HEK293T (cell line): ENCODE measurements around the gene VMP1.

Source experiments
- CTCF ChIA-PET: fragments of 350-600 bp; formaldehyde crosslinking; extraction: SDS; loops from one replicate; lab custom pipeline; 2021; ENCODE audit warnings: antibody characterized with exemption, inconsistent platforms; lab: Yijun Ruan, JAX
- POLR2A ChIA-PET: fragments of 350-600 bp; formaldehyde crosslinking; extraction: SDS; loops from one replicate; lab custom pipeline; 2020; ENCODE audit warnings: antibody characterized with exemption, inconsistent platforms; lab: Yijun Ruan, JAX
- DNase-seq: peaks from one replicate; pipeline ENCODE4 v3.0.0; 2012; ENCODE audit warnings: mixed read lengths; ENCODE audit errors: extremely low spot score
- ARNT ChIP-seq: fragments of 450-650 bp; IDR thresholded peaks from 2 replicates; pipeline ENCODE4 v1.6.1; 2017; ENCODE audit warnings: mild to moderate bottlenecking
- BHLHE40 ChIP-seq: fragments of 450-650 bp; IDR thresholded peaks from 2 replicates; pipeline ENCODE4 v1.6.1; 2016; ENCODE audit warnings: mild to moderate bottlenecking, moderate library complexity, borderline replicate concordance
- CTBP1 ChIP-seq: fragments of 450-650 bp; IDR thresholded peaks from 2 replicates; pipeline ENCODE4 v1.6.1; 2016; ENCODE audit warnings: borderline replicate concordance
- ELF4 ChIP-seq: fragments of 450-650 bp; IDR thresholded peaks from 2 replicates; pipeline ENCODE4 v1.6.1; 2017; ENCODE audit warnings: antibody characterized with exemption
- FOXA1 ChIP-seq: fragments of 450-650 bp; IDR thresholded peaks from 2 replicates; pipeline ENCODE4 v1.6.1; 2016; ENCODE audit warnings: mild to moderate bottlenecking
- FOXK2 ChIP-seq: fragments of 450-650 bp; IDR thresholded peaks from 2 replicates; pipeline ENCODE4 v1.6.1; 2016; ENCODE audit warnings: mild to moderate bottlenecking
- FOXM1 ChIP-seq: fragments of 450-650 bp; IDR thresholded peaks from 2 replicates; pipeline ENCODE4 v1.6.1; 2017; ENCODE audit warnings: mild to moderate bottlenecking, borderline replicate concordance
- HDGF ChIP-seq: fragments of 450-650 bp; IDR thresholded peaks from 2 replicates; pipeline ENCODE4 v1.6.1; 2017; ENCODE audit warnings: antibody characterized with exemption, borderline replicate concordance
- L3MBTL2 ChIP-seq: fragments of 450-650 bp; conservative IDR thresholded peaks from 2 replicates; pipeline ENCODE4 v1.6.1; 2016; ENCODE audit warnings: mild to moderate bottlenecking
- LEF1 ChIP-seq: fragments of 450-650 bp; IDR thresholded peaks from 2 replicates; pipeline ENCODE4 v1.6.1; 2017; ENCODE audit warnings: mild to moderate bottlenecking, borderline replicate concordance
- NFRKB ChIP-seq: fragments of 450-650 bp; IDR thresholded peaks from 2 replicates; pipeline ENCODE4 v1.6.1; 2016; ENCODE audit warnings: mild to moderate bottlenecking, moderate library complexity
- SP1 ChIP-seq: fragments of 450-650 bp; IDR thresholded peaks from 2 replicates; pipeline ENCODE4 v1.6.1; 2017
- SUZ12 ChIP-seq: fragments of 450-650 bp; IDR thresholded peaks from 2 replicates; pipeline ENCODE4 v1.6.1; 2016; ENCODE audit warnings: mild to moderate bottlenecking
- TARDBP ChIP-seq: fragments of 450-650 bp; IDR thresholded peaks from 2 replicates; pipeline ENCODE4 v1.6.1; 2016
- ZNF384 ChIP-seq: fragments of 450-650 bp; IDR thresholded peaks from 2 replicates; pipeline ENCODE4 v1.6.1; 2016
- TF ChIP-seq, protein P1 (sequence below): fragments of 450-650 bp; IDR thresholded peaks from 2 replicates; pipeline ENCODE4 v1.6.1; 2016

The VMP1 gene

DNA sequence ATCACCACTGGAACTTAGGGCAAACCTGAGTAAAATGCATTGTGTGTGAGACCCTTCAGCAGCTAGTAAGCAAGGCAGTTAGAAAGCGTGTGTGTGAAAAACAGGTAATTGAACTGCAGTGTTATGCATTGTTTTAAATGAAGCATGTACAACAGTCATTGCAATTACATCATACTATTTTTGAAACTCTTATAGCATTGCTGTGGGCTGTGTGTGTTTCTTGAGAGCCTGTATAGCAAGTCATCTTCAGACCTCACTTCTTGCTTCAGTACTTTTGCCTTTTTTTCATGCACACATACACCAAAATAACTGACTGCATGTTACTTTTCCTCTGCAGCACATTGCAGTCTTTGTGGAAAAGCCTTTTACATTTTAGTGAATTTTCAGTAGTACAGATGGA is 19.4 kb upstream of the VMP1 start:
- TF ChIP-seq ZNF384 (no peak), ELF4 (no peak), SP1 (no peak), FOXA1 (no peak)
- TF ChIP-seq, protein P1, sequence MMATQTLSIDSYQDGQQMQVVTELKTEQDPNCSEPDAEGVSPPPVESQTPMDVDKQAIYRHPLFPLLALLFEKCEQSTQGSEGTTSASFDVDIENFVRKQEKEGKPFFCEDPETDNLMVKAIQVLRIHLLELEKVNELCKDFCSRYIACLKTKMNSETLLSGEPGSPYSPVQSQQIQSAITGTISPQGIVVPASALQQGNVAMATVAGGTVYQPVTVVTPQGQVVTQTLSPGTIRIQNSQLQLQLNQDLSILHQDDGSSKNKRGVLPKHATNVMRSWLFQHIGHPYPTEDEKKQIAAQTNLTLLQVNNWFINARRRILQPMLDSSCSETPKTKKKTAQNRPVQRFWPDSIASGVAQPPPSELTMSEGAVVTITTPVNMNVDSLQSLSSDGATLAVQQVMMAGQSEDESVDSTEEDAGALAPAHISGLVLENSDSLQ, result no peak
- DNase-seq, result no peak
- POLR2A ChIA-PET, result no interaction called here
- CTCF ChIA-PET, result no interaction called here

DNA sequence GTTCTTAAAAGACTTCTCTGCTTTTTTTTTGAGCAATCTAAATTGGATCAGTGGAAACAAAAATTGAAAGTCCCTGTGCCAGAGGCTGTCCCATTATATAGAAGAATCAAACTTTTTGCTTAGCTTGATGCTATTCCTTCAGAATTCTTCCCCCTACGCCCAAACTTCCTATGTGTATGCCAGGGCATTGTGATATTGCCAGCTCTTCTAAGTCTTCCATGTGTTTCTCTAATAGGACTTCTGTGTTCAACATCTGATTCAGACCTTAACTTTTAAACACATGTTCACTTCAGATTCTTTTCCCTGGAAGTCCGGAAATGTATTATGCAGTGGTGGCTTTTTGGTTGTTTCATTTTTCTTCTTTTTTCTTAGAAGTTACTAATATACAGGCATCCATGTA is 19.0 kb upstream of the VMP1 start:
- POLR2A ChIA-PET, result no interaction called here
- no peak for DNase-seq
- CTCF ChIA-PET, result no interaction called here
- TF ChIP-seq SP1 (no peak), ARNT (no peak), ELF4 (no peak), NFRKB (no peak), FOXK2 (no peak), L3MBTL2 (no peak), ZNF384 (no peak), TARDBP (no peak), CTBP1 (no peak), HDGF (no peak), FOXM1 (no peak), SUZ12 (no peak), LEF1 (no peak), FOXA1 (no peak), BHLHE40 (no peak)
- TF ChIP-seq, protein P1, result no peak

DNA sequence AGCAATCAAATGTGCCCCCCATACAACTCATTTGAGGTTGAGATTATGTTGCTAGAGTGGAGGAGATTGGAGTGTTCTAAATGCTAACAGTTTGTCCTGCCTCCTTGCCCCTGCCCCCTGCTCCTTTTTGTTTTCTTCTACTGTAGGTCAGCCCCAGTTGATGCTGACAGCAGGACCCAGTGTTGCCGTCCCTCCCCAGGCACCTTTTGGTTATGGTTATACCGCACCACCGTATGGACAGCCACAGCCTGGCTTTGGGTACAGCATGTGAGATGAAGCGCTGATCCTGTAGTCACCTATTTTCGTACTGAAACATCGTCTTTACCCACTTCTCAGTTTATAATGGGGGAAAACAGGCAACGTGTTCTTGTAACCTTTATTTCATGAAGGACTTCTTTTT is 13.9 kb upstream of the VMP1 start:
- no peak for DNase-seq
- ChIA-PET CTCF (no interaction called here), POLR2A (no interaction called here)
- TF ChIP-seq ARNT (no peak), NFRKB (no peak), LEF1 (no peak), FOXM1 (no peak), L3MBTL2 (no peak), FOXK2 (no peak), ELF4 (no peak), SP1 (no peak), FOXA1 (no peak), SUZ12 (no peak), HDGF (no peak), ZNF384 (no peak), BHLHE40 (no peak), TARDBP (no peak), CTBP1 (no peak)
- TF ChIP-seq, protein P1, result no peak

DNA sequence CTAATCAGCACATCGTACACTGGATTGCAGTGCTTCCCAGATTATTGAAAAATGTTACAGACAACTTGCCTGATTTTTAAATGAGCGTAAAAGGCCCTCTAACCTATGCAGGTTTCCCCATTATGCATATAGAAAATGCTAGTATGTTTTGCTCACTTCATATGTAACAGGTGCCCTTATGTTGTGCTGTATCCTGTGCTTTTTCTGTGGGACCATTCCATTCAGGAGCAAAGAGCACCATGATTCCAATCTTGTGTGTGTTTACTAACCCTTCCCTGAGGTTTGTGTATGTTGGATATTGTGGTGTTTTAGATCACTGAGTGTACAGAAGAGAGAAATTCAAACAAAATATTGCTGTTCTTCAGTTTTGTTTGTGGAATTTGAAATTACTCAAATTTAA is 13.1 kb upstream of the VMP1 start:
- CTCF ChIA-PET, result no interaction called here
- no peak for DNase-seq
- POLR2A ChIA-PET, result interaction anchor here (1.2 kb wide), 1 partner anchor 13 kb away, joined by 4 read pairs; the partner anchor contains the start of genes PTRH2 and VMP1
- TF ChIP-seq SP1 (no peak), FOXM1 (no peak)

DNA sequence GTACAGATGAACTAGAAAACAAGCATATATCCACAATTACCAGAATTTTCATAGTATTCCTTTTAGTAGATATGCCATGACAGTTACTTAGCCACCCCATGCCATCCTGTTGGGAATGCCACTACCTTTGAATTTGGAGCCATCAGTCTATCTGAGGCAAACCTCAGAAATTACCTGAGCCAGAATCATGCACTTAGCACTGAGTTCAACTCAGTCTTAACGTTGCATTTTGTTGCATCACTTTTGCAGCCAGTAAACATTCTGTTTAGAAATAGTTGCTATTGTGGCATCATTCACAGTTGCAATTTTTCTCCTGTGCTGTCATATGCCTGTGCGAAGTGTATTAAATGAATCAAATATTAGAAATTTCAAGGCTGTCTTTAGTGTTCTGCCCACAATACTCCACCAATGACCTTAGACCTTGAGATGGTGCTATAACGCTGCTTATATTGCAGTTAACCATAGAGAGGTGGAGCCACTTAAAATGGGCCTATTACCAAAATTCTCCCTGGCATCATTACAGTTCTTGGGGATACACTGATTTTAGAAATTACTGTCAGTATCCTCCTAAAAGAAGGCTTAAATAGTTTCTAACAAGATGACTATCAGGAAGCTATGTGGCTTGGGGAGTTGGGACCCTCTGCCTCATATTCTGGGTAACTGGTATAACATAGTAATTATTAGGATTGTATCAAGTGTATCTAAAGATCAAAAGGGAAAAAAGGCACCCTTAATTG is 11.3 kb upstream of the VMP1 start:
- TF ChIP-seq L3MBTL2 (no peak), ZNF384 (no peak), ARNT (no peak), FOXK2 (no peak)
- ChIA-PET POLR2A (no interaction called here), CTCF (no interaction called here)
- DNase-seq, result no peak

DNA sequence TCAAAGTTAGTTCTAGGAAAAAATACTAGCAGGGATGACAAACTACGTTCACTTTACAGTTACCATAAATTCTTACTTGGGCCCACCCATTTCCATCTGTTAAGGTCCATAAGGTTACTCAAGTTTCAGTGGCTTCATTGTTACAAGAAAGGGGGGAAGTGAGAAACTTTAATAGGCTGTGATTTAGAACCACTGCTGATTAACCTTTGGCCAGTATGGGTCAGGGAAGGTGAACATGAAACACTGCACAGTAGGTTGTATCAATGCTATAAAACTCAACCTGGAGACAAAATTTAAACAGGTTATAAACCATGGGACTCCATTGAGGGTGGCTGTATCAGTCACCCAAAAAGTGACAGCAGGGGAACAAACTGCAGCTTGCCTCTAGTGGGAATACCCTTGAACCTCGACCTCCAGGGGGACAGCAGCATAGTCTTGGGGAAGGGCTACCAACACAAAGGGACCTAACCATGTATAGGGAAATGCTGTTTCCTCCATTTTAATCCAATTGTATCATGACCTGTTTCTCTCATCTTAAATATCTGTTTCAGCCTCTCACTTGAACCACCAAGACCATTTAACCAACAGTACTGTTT is 10.7 kb upstream of the VMP1 start:
- no peak for DNase-seq
- CTCF ChIA-PET, result interaction anchor here (1.0 kb wide), 1 partner anchor 11 kb away, joined by 3 read pairs; the partner anchor contains the start of genes PTRH2 and VMP1
- TF ChIP-seq FOXK2 (no peak), ARNT (no peak), FOXA1 (no peak)
- POLR2A ChIA-PET, result no interaction called here

DNA sequence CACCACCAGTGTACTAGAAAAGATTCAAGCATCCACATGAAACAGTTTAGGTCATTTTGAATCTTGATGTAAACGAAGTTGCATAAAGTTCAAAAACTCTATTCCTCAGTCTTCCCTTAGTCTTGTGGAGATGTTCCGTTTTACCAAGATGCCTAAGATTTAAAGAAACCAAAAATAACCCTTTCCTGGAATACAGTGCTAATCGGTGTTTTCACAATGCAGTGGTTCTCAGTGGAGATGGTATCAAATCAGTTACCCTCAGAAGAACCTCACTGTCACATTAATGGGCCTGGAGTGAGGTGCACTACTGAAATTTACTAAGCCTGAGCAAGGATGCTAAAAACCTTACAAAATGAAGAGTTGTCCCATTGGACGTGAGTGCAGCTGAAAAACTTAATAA is 9.3 kb upstream of the VMP1 start:
- no peak for DNase-seq
- ChIA-PET CTCF (no interaction called here), POLR2A (no interaction called here)
- TF ChIP-seq FOXA1, result no peak
